GM12875 (cell line): ENCODE measurements around the gene TET2.
A peak's percentile ranks its signal among the peaks of the same experiment; 100 is the strongest.

Source experiments
- H3K4me3 ChIP-seq: one replicate; pipeline ENCODE4 v1.5.1; 2011; ENCODE audit warnings: low read depth, low read length, control low read depth
- TF ChIP-seq, protein P1 (sequence below): IDR thresholded peaks from 2 replicates; pipeline ENCODE4 v1.5.1; 2011; ENCODE audit warnings: low read depth, mild to moderate bottlenecking, control low read depth, inconsistent platforms, low read length, moderate library complexity, borderline replicate concordance; ENCODE audit not compliant: insufficient read depth

TET2 gene

GRCh38 chr4:105148776-105149175, 2.1 kb downstream of the TET2 start:
- peak overlapping the region; percentile 81 for H3K4me3 ChIP-seq
- TF ChIP-seq, protein P1, sequence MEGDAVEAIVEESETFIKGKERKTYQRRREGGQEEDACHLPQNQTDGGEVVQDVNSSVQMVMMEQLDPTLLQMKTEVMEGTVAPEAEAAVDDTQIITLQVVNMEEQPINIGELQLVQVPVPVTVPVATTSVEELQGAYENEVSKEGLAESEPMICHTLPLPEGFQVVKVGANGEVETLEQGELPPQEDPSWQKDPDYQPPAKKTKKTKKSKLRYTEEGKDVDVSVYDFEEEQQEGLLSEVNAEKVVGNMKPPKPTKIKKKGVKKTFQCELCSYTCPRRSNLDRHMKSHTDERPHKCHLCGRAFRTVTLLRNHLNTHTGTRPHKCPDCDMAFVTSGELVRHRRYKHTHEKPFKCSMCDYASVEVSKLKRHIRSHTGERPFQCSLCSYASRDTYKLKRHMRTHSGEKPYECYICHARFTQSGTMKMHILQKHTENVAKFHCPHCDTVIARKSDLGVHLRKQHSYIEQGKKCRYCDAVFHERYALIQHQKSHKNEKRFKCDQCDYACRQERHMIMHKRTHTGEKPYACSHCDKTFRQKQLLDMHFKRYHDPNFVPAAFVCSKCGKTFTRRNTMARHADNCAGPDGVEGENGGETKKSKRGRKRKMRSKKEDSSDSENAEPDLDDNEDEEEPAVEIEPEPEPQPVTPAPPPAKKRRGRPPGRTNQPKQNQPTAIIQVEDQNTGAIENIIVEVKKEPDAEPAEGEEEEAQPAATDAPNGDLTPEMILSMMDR: no peak

- H3K4me3 ChIP-seq: no peak overlapping the region
These were observed 3.1 kb downstream of the TET2 start for GRCh38 chr4:105149771-105150170.

GRCh38 chr4:105150503-105150902, 3.8 kb downstream of the TET2 start:
- no peak overlapping the region for H3K4me3 ChIP-seq
- TF ChIP-seq, protein P1: no peak

More at GRCh38 chr4:105149771-105150170, 3.1 kb downstream of the TET2 start:
- TF ChIP-seq, protein P1: no peak

GRCh38 chr4:105153749-105154148, 7.1 kb downstream of the TET2 start:
- no peak overlapping the region for H3K4me3 ChIP-seq
- TF ChIP-seq, protein P1: no peak

DNA sequence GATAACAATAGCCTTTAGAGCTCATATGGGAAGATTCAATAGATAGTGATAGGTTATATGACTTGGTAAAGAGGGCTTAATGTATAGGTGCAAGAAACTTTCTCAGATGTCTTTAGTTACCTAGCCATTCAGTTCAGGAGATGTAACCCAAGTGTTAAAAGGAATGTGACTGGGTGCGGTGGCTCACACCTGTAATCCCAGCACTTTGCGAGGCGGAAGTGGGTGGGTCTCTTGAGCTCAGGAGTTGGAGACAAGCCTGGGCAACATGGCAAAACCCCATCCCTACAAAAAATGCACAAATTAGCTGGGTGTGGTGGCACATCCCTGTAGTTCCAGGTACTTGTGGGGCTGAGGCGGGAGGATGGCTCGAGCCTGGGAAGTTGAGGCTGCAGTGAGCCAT, 7.9 kb downstream of the TET2 start:
- H3K4me3 ChIP-seq: no peak overlapping the region
- TF ChIP-seq, protein P1: no peak

GRCh38 chr4:105155426-105155825, 8.8 kb downstream of the TET2 start:
- TF ChIP-seq, protein P1: no peak
- no peak overlapping the region for H3K4me3 ChIP-seq

GRCh38 chr4:105158837-105159236, 12.2 kb downstream of the TET2 start:
- TF ChIP-seq, protein P1: no peak
- H3K4me3 ChIP-seq: no peak overlapping the region
